Psoas muscle (tissue), 8 donors: Measurements from ENCODE around the gene PEAR1. TPM values are rescaled to one million over a fixed set of nuclear protein-coding genes. Genes with fewer than 3 reads are reported as not detected.

Experiments used
- ATAC-seq, 4 donors: fragments of 200-7000 bp; cut with Tn5 transposase; one replicate each; pipeline ENCODE4 v1.9.1; 2020; ENCODE audit warnings: moderate library complexity in 3 of 4, mild to moderate bottlenecking in 2 of 4
- DNase-seq, 2 donors: peaks; one replicate each; pipeline ENCODE4 v3.0.0-alpha.2; 2020
- H3K27ac ChIP-seq: fragments of 200-600 bp; one replicate; pipeline ENCODE4 v1.8.0; 2022
- H3K27me3 ChIP-seq, 3 donors: fragments of 200-600 bp in 1 of 3; one replicate each; pipeline versions ENCODE4 v1.6.1 to v1.8.0; 2013 to 2022; ENCODE audit warnings: low read length in 2 of 3, mild to moderate bottlenecking in 2 of 3, moderate library complexity in 1 of 3; ENCODE audit not compliant: insufficient read depth in 3 of 3
- H3K36me3 ChIP-seq, 2 donors: fragments of 200-600 bp in 1 of 2; one replicate each; pipeline versions ENCODE4 v1.6.1 to v1.8.0; 2013 to 2022; ENCODE audit warnings: low read depth in 1 of 2, mild to moderate bottlenecking in 1 of 2, moderate library complexity in 1 of 2; ENCODE audit not compliant: insufficient read depth in 1 of 2
- H3K4me1 ChIP-seq: fragments of 200-600 bp; one replicate; pipeline ENCODE4 v1.8.0; 2022
- H3K4me3 ChIP-seq: fragments of 200-600 bp; one replicate; pipeline ENCODE4 v1.8.0; 2022; ENCODE audit warnings: mild to moderate bottlenecking
- H3K9me3 ChIP-seq: fragments of 200-600 bp; one replicate; pipeline ENCODE4 v1.8.0; 2022
- WGBS, 3 donors: extraction: QIAGEN DNeasy Blood & Tissue Kit; methylation state at CpG; one replicate each; pipeline versions ENCODE4 v1.1.6 to v1.1.7; 2013; 5-methylcytosine and 5-hydroxymethylcytosine counted together
- intact Hi-C, 2 donors: fragments of 100-400 bp; cut with DNase I; formaldehyde crosslinking; loops; one replicate each; pipeline versions ENCODE4 v1.11.0 to v1.14.2; 2022
- long read RNA-seq, 2 donors: library from polyadenylated mRNA; unstranded; transcript quantifications; one replicate each; pipeline ENCODE4 v2.0.0, GENCODE V29; 2021
- polyA plus RNA-seq, 3 donors: library from polyadenylated mRNA; stranded (reverse); fragments of 200-250 nt; gene quantifications; one replicate each; pipeline ENCODE4 v1.2.3, GENCODE V29; 2013
- total RNA-seq, 4 donors: library from RNA; stranded (reverse); fragmentation: NEBNext Ultra II Directional in 2 of 4; extraction: Animal tissue kit (Norgen Biotek cat#: 25700) in 2 of 4; gene quantifications; one replicate each; pipeline versions ENCODE4 v1.2.1 to v1.2.4, GENCODE V29; 2021 to 2023
- TF ChIP-seq, protein P1 (sequence below): fragments of 200-600 bp; IDR thresholded peaks from one replicate; pipeline ENCODE4 v1.8.0; 2022; ENCODE audit warnings: antibody characterized with exemption
- donor health status: healthy with polysubstance abuse.
- donor health status: DM: no; HTN: no; CAD: no; lungs with moderate emphysema.
- donor health status: Bipolar disorder and iron deficiency.
- donor health status: healthy.
- donor health status: DM: yes; HTN: yes; CAD: no.
- donor health status: DM: no; HTN: no; CAD: no.
- donor health status: DM: no; HTN: no; CAD: no.
- donor health status: DM: yes; HTN: yes; CAD: no.

Gene PEAR1, protein sequence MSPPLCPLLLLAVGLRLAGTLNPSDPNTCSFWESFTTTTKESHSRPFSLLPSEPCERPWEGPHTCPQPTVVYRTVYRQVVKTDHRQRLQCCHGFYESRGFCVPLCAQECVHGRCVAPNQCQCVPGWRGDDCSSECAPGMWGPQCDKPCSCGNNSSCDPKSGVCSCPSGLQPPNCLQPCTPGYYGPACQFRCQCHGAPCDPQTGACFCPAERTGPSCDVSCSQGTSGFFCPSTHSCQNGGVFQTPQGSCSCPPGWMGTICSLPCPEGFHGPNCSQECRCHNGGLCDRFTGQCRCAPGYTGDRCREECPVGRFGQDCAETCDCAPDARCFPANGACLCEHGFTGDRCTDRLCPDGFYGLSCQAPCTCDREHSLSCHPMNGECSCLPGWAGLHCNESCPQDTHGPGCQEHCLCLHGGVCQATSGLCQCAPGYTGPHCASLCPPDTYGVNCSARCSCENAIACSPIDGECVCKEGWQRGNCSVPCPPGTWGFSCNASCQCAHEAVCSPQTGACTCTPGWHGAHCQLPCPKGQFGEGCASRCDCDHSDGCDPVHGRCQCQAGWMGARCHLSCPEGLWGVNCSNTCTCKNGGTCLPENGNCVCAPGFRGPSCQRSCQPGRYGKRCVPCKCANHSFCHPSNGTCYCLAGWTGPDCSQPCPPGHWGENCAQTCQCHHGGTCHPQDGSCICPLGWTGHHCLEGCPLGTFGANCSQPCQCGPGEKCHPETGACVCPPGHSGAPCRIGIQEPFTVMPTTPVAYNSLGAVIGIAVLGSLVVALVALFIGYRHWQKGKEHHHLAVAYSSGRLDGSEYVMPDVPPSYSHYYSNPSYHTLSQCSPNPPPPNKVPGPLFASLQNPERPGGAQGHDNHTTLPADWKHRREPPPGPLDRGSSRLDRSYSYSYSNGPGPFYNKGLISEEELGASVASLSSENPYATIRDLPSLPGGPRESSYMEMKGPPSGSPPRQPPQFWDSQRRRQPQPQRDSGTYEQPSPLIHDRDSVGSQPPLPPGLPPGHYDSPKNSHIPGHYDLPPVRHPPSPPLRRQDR
- total RNA-seq (1 to 10 TPM; 3.8 to 7.3 (median 4.1) TPM), polyA plus RNA-seq (1 to 10 TPM; 2.1 to 4.6 (median 2.6) TPM)
- long read RNA-seq, donor 1: 0 reads
- long read RNA-seq, donor 2, partial matches to known transcripts: 2 of 3 reads
- long read RNA-seq, donor 2, other reads (novel, unspliced or antisense): 1 of 3 reads

DNA sequence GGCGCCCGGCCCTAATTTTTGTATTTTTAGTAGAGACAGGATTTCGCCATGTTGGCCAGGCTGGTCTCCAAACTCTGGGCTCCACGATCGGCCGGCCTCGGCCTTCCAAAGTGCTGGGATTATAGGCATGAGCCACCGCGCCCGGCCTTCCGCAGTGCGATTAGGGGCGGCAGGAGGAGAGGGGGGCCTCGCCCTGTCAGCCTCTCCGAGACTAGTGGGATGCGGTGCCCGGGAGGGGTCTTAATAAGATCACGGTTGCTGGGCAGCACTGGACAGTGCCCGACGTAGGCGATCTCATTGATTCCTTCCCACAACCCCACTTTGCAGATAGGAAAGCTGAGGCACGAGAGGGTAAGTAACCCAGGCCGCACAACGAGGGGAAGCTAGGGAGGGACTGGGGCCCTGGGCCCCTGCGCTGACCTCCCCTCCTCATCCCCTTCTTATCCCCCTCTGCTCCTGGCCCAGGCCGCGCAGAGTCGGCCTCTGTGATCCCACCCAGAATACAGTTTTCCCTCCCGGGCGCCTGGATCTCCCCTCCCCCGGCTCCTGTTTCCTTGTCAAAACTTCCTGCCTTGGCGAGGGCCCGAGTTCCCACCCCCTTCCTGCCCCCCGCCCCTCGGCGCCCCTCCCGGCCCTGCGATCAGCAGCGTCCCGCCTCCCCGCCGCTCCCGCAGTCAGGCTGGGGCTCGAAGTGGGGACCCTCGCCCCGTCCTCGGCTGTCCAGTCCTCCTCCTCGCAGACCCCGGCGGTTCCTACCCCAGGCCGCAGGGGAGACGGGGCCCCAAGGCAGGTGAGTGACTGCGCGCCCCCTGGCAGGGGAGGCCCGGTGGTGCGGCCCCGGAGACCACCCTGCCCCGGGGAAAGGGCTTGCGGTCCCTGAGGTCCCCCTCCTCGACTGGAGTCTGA is at the start of gene PEAR1:
Gene PEAR1 (plus strand): TSS at position 671 of the 906 bp plus-strand sequence. CDS start 10,209 bp downstream, outside the sequence.
- ATAC-seq (peak in 1 of 4 donors; percentile 31), DNase-seq (peak; percentile 49 to 77)
- Histone ChIP-seq H3K27me3 (peaks cover 0 to 29% (median 3%) of the 10 kb centered on the region in 3 donors), H3K36me3 (no peaks in the 10 kb centered on the region), H3K9me3 (no peaks in the 10 kb centered on the region), H3K4me3 (peak within 1 kb of the TSS; percentile 68), H3K4me1 (no peaks in the 10 kb centered on the region), H3K27ac (peak within 1 kb of the TSS; percentile 76)
- intact Hi-C loops: no loop called here
- WGBS, 3 donors: 17 to 26% (median 19%) methylated on average over 38 to 60 of the region's 60 CpGs
- TF ChIP-seq, protein P1, sequence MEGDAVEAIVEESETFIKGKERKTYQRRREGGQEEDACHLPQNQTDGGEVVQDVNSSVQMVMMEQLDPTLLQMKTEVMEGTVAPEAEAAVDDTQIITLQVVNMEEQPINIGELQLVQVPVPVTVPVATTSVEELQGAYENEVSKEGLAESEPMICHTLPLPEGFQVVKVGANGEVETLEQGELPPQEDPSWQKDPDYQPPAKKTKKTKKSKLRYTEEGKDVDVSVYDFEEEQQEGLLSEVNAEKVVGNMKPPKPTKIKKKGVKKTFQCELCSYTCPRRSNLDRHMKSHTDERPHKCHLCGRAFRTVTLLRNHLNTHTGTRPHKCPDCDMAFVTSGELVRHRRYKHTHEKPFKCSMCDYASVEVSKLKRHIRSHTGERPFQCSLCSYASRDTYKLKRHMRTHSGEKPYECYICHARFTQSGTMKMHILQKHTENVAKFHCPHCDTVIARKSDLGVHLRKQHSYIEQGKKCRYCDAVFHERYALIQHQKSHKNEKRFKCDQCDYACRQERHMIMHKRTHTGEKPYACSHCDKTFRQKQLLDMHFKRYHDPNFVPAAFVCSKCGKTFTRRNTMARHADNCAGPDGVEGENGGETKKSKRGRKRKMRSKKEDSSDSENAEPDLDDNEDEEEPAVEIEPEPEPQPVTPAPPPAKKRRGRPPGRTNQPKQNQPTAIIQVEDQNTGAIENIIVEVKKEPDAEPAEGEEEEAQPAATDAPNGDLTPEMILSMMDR: no peak

DNA sequence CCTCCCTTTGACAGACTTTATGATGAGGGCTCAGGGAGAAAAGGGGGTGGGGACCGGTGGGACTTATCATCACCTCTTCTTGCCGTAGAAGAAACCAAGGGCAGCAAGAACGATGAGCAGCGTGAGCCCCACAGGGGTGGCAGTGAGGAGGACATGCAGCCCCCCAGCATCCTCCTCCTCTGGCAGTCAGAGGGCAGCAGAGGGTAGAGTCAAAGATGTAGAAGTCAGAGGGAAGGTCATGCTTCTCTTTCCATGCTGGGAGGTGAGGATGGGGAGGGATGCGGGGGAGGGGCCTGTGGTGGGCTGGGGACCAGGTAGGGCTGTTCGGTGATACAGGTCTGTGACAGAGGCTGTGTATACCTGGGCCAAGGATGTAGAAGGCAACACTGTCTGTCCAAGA is 49.4 kb upstream of the PEAR1 start:
- no peak overlapping the region for H3K27ac ChIP-seq
- intact Hi-C loops: no loop called here
- peaks cover 0 to 59% (median 26%) of the 10 kb centered on the region in 3 donors for H3K27me3 ChIP-seq
- WGBS, 3 donors: 46 to 60% (median 57%) methylated on average over 6 of the region's 6 CpGs
- no peaks in the 10 kb centered on the region for H3K9me3 ChIP-seq
- TF ChIP-seq, protein P1: no peak
- no peak overlapping the region for H3K4me3 ChIP-seq
- ATAC-seq (no peak), DNase-seq (no peak)
- no peaks in the 10 kb centered on the region for H3K4me1 ChIP-seq
- no peaks in the 10 kb centered on the region for H3K36me3 ChIP-seq

DNA sequence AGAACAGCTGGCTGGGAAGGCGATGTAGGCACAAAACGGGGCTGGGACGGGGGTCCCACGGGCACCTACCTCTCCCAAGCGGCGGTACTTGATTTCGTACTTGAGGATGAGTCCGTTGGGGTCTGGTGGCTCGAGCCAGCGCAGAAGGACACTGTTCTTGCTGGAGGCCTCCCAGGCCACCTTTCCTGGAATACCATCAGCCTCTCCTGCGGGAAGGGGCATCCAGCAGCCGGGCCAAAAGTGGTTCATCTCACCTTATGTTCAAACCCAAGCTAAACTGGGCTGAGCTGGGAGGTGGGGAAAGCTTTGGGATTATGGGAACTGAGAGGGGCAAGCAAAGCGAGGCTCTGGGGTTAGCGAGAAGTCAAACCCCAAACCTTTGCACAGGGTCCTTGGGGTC is 48.9 kb upstream of the PEAR1 start:
- Histone ChIP-seq H3K27ac (no peak overlapping the region), H3K27me3 (peaks cover 0 to 59% (median 26%) of the 10 kb centered on the region in 3 donors), H3K36me3 (no peaks in the 10 kb centered on the region), H3K4me3 (no peak overlapping the region), H3K9me3 (no peaks in the 10 kb centered on the region), H3K4me1 (no peaks in the 10 kb centered on the region)
- ATAC-seq (no peak), DNase-seq (no peak)
- intact Hi-C loops: no loop called here
- TF ChIP-seq, protein P1: no peak
- WGBS, 3 donors: 29 to 45% (median 35%) methylated on average over 14 of the region's 14 CpGs
